ENCODE measurements around the gene SPSB1. TPM values are rescaled to one million over a fixed set of nuclear protein-coding genes. Genes with fewer than 3 reads are reported as not detected.

SPSB1 gene
- total and polyA plus RNA-seq, 2 experiments from 2014 or later = 13.5 to 22.7 TPM

DNA sequence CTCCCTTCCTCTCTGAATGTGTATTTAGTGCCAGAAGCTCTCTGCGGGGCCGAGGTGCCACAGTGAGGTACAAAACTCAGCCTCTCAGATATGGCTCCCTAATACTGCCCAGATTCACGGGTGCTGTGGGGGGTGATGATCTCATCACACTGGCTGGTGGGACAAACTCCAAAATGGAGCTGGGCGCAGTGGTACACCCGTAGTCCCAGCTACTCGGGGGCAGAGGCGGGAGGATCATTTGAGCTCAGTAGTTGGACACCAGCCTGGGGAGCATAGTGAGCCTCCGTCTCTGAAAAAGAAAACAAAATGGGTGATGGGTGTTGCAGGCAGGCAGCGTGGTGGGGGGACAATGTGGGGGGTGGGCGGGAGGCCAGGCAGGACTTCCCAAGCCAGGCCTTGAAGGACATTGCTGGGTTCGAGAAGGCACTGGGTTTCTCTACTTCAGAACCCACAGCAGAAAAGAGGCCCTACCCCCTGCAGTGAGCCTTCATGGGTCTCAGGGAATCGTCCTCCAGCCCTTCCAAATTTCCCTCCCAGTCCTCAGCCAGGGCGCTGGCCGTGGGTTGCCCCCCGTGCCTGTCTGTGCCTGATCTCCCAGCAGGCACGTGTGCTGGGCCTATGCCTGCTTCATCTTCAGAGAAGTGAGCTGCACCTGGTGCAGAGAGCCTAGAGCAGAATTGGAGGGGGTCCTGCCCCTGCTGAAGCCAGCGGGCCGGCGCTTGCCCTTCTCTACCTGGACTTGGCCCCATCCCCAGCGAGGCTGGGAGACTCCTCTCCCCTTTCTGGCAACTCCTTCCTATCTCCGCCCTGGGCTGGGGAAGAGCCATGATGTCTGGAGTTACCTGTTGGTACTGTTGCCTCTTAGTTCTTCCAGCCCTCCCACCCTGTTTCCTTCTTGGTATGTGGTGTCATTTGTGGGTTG lies 44.1 kb upstream of the SPSB1 start:
- TF ChIP-seq EZH2phosphoT487 (IDR thresholded peaks at IDR 0.05; ENCODE audit: insufficient read depth, low read depth) (no peak), EZH2 (IDR thresholded peaks at IDR 0.05; ENCODE audit: insufficient read depth, poor library complexity, severe bottlenecking) (no peak)
- no peaks in the 10 kb centered on the region for H3K27me3 ChIP-seq (replicated peaks; ENCODE audit: insufficient read depth)
- no peaks in the 10 kb centered on the region; the same call in 1 of the 2 replicates for H3K79me2 ChIP-seq (ENCODE audit: insufficient read depth)
- H3K9ac ChIP-seq = no peak overlapping the region
- in situ Hi-C loops (cut with MboI) = no loop called here
- WGBS, 2 experiments (ENCODE audit: low coverage in 1 of 2, low lambda C conversion rate in 2 of 2, missing lambda C conversion rate in 2 of 2) = 87 to 88% methylated on average over 19 to 21 of the region's 21 CpGs
- no peak overlapping the region for H2AFZ ChIP-seq
- no peaks in the 10 kb centered on the region for H3K4me1 ChIP-seq (ENCODE audit: insufficient read depth)
- no peak overlapping the region for H3K4me2 ChIP-seq (ENCODE audit: unreplicated experiment)
- H4K20me1 ChIP-seq (ENCODE audit: insufficient read depth) = no peaks in the 10 kb centered on the region
- H3K9me2 ChIP-seq (ENCODE audit: insufficient read depth) = no peaks in the 10 kb centered on the region
- no peak overlapping the region for H3K4me3 ChIP-seq
- no peak for DNase-seq
- H3K9me3 ChIP-seq (ENCODE audit: low read depth) = no peaks in the 10 kb centered on the region
- no peak overlapping the region for H3K27ac ChIP-seq
- no peaks in the 10 kb centered on the region for H3F3A ChIP-seq (ENCODE audit: insufficient read depth)
- H3K36me3 ChIP-seq (ENCODE audit: low read depth) = no peaks in the 10 kb centered on the region; the same call in 1 of the 2 replicates

DNA sequence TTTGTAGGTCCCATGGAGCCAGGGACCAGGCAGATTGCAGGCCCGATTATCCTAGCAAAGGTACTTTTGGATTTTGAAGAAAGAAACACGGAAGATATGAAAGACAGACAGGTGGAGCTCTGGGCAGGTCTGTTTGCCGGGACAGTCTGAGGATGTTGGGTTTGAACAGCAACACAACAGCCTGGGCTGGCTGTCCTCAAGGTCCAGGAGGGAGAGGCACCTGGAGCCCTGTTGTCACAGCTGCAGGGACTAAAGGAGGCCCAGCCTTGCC lies 43.5 kb upstream of the SPSB1 start:
- Histone ChIP-seq H3K9me3 (ENCODE audit: low read depth) (no peaks in the 10 kb centered on the region), H3K36me3 (ENCODE audit: low read depth) (no peaks in the 10 kb centered on the region; the same call in 1 of the 2 replicates), H3K4me1 (ENCODE audit: insufficient read depth) (no peaks in the 10 kb centered on the region), H3K4me3 (no peak overlapping the region), H3K27ac (no peak overlapping the region), H3K79me2 (ENCODE audit: insufficient read depth) (no peaks in the 10 kb centered on the region; the same call in 1 of the 2 replicates), H3K27me3 (replicated peaks; ENCODE audit: insufficient read depth) (no peaks in the 10 kb centered on the region), H3K4me2 (ENCODE audit: unreplicated experiment) (no peak overlapping the region), H4K20me1 (ENCODE audit: insufficient read depth) (no peaks in the 10 kb centered on the region), H3F3A (ENCODE audit: insufficient read depth) (no peaks in the 10 kb centered on the region), H3K9me2 (ENCODE audit: insufficient read depth) (no peaks in the 10 kb centered on the region), H2AFZ (no peak overlapping the region), H3K9ac (no peak overlapping the region)
- TF ChIP-seq EZH2 (IDR thresholded peaks at IDR 0.05; ENCODE audit: insufficient read depth, poor library complexity, severe bottlenecking) (no peak), EZH2phosphoT487 (IDR thresholded peaks at IDR 0.05; ENCODE audit: insufficient read depth, low read depth) (no peak)
- DNase-seq = no peak
- WGBS, 2 experiments (ENCODE audit: low coverage in 1 of 2, low lambda C conversion rate in 2 of 2, missing lambda C conversion rate in 2 of 2) = 80% methylated on average over 3 of the region's 3 CpGs
- in situ Hi-C loops (cut with MboI) = no loop called here

GRCh38 chr1:9249534-9250410 lies 42.9 kb upstream of the SPSB1 start:
- Histone ChIP-seq H3K27ac (no peak overlapping the region), H3K36me3 (ENCODE audit: low read depth) (no peaks in the 10 kb centered on the region), H3K9me3 (ENCODE audit: low read depth) (no peaks in the 10 kb centered on the region), H4K20me1 (ENCODE audit: insufficient read depth) (no peaks in the 10 kb centered on the region), H3K4me2 (ENCODE audit: unreplicated experiment) (no peak overlapping the region), H3K9ac (no peak overlapping the region), H3F3A (ENCODE audit: insufficient read depth) (no peaks in the 10 kb centered on the region), H3K4me1 (ENCODE audit: insufficient read depth) (no peaks in the 10 kb centered on the region), H3K9me2 (ENCODE audit: insufficient read depth) (no peaks in the 10 kb centered on the region), H3K4me3 (no peak overlapping the region), H2AFZ (no peak overlapping the region), H3K27me3 (replicated peaks; ENCODE audit: insufficient read depth) (no peaks in the 10 kb centered on the region), H3K79me2 (ENCODE audit: insufficient read depth) (no peaks in the 10 kb centered on the region)
- no peak for TF ChIP-seq EZH2 (IDR thresholded peaks at IDR 0.05; ENCODE audit: insufficient read depth, poor library complexity, severe bottlenecking)
- no peak for TF ChIP-seq EZH2phosphoT487 (IDR thresholded peaks at IDR 0.05; ENCODE audit: insufficient read depth, low read depth)
- 77% methylated on average over 13 to 16 of the region's 17 CpGs for WGBS, 2 experiments (ENCODE audit: low coverage in 1 of 2, low lambda C conversion rate in 2 of 2, missing lambda C conversion rate in 2 of 2)
- in situ Hi-C loops (cut with MboI) = no loop called here
- peak; percentile 71 for DNase-seq
